ENCODE results near the gene RAB11FIP4. TPM values are rescaled to one million over a fixed set of nuclear protein-coding genes. Genes with fewer than 3 reads are reported as not detected.

The RAB11FIP4 gene
- total and polyA plus RNA-seq, 9 of the 15 experiments (the other 6 are each of a cell fraction or from before 2014, with no cell fraction given) = 0.62 to 16.6 (median 8.9) TPM

- Histone ChIP-seq H3K9me3 (replicated peaks; ENCODE audit: control insufficient read depth, insufficient read depth, low read depth, low read length) (no peaks in the 10 kb centered on the region), H3K9me1 (ENCODE audit: control insufficient read depth, insufficient read depth, low read length) (no peaks in the 10 kb centered on the region), H2AFZ (ENCODE audit: low read depth, low read length) (no peak overlapping the region), H3K4me3 (no peak overlapping the region), H3K4me2 (ENCODE audit: insufficient read depth, low read length) (no peak overlapping the region), H3K27me3 (ENCODE audit: control insufficient read depth in 2 of 2, insufficient read depth in 2 of 2, low read length in 2 of 2) (peaks cover 25 to 55% of the 10 kb centered on the region in 2 experiments), H3K79me2 (ENCODE audit: control insufficient read depth, insufficient read depth, low read length) (no peaks in the 10 kb centered on the region), H4K20me1 (replicated peaks; ENCODE audit: control insufficient read depth, insufficient read depth, low read length) (peaks cover 5% of the 10 kb centered on the region; the same call in 1 of the 2 replicates), H3K4me1 (replicated peaks in 1 of 2; ENCODE audit: control insufficient read depth in 2 of 2, insufficient read depth in 2 of 2, low read length in 2 of 2) (peaks cover 0 to 11% of the 10 kb centered on the region in 2 experiments; a peak in 2 of 5 replicates), H3K27ac (ENCODE audit: extremely low read depth, low read depth, low read length) (no peak overlapping the region), H3K36me3 (ENCODE audit: control insufficient read depth, insufficient read depth, low read length) (no peaks in the 10 kb centered on the region), H3K9ac (ENCODE audit: insufficient read depth in 1 of 2, low read depth in 2 of 2, low read length in 2 of 2) (no peak overlapping the region)
- BruUV-seq (replicated peaks) = no TSS peak
- TF ChIP-seq ZNF24 (IDR thresholded peaks at IDR 0.05) = peak; percentile 61; the same call in 1 of the 2 replicates
- no peak for TF ChIP-seq PHTF2 (CRISPR knock-in tag; IDR thresholded peaks at IDR 0.05)
- TF ChIP-seq IRF2 (CRISPR knock-in tag; IDR thresholded peaks at IDR 0.05) = no peak
- TF ChIP-seq CAMTA2 (CRISPR knock-in tag; conservative IDR thresholded peaks at IDR 0.05) = no peak
- no peak for TF ChIP-seq ZFP30 (CRISPR knock-in tag; IDR thresholded peaks at IDR 0.05; ENCODE audit: borderline replicate concordance)
- TF ChIP-seq CREB5 (CRISPR knock-in tag; IDR thresholded peaks at IDR 0.05) = no peak
- no peak for TF ChIP-seq TRIM28 (IDR thresholded peaks at IDR 0.05)
- FAIRE-seq = no peak
- intact Hi-C loops (cut with micrococcal nuclease) (no loop called here), in situ Hi-C loops (cut with MboI) (no loop called here)
- no peak for DNase-seq (ENCODE audit: extremely low read depth in 1 of 4, low spot score in 3 of 4)
- ChIA-PET POLR2A (interaction anchor here (0.6 to 0.9 kb wide), 2 partner anchors 94 to 467 kb away, joined by 3 read pairs; no protein-coding TSS in a partner anchor), CTCF (ENCODE audit: low intra/inter-chr PET ratio) (no interaction called here)
- no peak for ATAC-seq
- WGBS (ENCODE audit: insufficient coverage, low coverage, missing lambda C conversion rate) = 17% methylated on average over 4 of the region's 4 CpGs
These were observed 37.0 kb downstream of the RAB11FIP4 start for GRCh38 chr17:31428512-31428911.

Data from K562 (cell line).